ENCODE measurements around the gene FARSA.

DNA sequence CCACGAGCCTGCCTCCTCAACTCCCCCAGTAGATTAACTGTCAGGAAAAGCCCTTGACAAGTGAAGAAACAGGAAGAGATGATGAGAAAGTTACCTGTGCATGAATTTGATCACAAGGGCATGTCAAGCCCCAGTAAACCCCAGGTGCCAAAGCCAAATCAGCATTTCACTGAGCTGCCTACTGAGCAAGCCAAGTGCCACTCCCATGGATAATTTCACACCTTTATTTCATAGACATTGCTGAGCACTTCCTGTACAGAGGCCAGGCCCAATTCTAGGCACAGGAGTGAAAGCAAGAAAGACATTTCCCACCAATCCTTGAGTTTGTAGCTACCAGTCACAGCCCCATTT, 21.1 kb upstream of the FARSA start:
- TF ChIP-seq, protein P1, sequence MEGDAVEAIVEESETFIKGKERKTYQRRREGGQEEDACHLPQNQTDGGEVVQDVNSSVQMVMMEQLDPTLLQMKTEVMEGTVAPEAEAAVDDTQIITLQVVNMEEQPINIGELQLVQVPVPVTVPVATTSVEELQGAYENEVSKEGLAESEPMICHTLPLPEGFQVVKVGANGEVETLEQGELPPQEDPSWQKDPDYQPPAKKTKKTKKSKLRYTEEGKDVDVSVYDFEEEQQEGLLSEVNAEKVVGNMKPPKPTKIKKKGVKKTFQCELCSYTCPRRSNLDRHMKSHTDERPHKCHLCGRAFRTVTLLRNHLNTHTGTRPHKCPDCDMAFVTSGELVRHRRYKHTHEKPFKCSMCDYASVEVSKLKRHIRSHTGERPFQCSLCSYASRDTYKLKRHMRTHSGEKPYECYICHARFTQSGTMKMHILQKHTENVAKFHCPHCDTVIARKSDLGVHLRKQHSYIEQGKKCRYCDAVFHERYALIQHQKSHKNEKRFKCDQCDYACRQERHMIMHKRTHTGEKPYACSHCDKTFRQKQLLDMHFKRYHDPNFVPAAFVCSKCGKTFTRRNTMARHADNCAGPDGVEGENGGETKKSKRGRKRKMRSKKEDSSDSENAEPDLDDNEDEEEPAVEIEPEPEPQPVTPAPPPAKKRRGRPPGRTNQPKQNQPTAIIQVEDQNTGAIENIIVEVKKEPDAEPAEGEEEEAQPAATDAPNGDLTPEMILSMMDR (IDR thresholded peaks at IDR 0.05): no peak
- no peak for TF ChIP-seq EP300 (IDR thresholded peaks at IDR 0.05)

Data from upper lobe of left lung (tissue), 4 donors.